HepG2 (cell line): ENCODE results near the gene NDE1. TPM values are rescaled to one million over a fixed set of nuclear protein-coding genes. Genes with fewer than 3 reads are reported as not detected.

Source experiments
- BHLHE40 ChIP-seq: IDR thresholded peaks from 2 replicates; pipeline ENCODE4 v1.6.1; 2011; ENCODE audit warnings: low read length, improper control_type of control experiment
- DNMT1 ChIP-seq: sonication (generic); formaldehyde crosslinking; IDR thresholded peaks from 2 replicates; pipeline ENCODE4 v1.5.1; 2020; ENCODE audit warnings: mild to moderate bottlenecking, missing genetic modification reagents
- FOSL1 ChIP-seq: sonication (generic); formaldehyde crosslinking; IDR thresholded peaks from 2 replicates; pipeline ENCODE4 v1.9.0; 2021; ENCODE audit warnings: missing genetic modification reagents, borderline replicate concordance
- HNF1A ChIP-seq, 2 experiments: sonication (generic) in 1 of 2; formaldehyde crosslinking in 1 of 2; IDR thresholded peaks; 2 replicates each; pipeline versions ENCODE4 v1.4.0 to v1.6.1; 2016 to 2020; ENCODE audit warnings: borderline replicate concordance in 1 of 2, low read depth in 1 of 2, mild to moderate bottlenecking in 1 of 2, missing genetic modification reagents in 1 of 2
- HOXA7 ChIP-seq: sonication (generic); formaldehyde crosslinking; IDR thresholded peaks from 2 replicates; pipeline ENCODE4 v1.8.1; 2022; ENCODE audit warnings: mild to moderate bottlenecking, missing genetic modification reagents, moderate library complexity
- JUN ChIP-seq: sonication (generic); formaldehyde crosslinking; IDR thresholded peaks from 2 replicates; pipeline ENCODE4 v1.4.0; 2020; ENCODE audit warnings: mild to moderate bottlenecking, missing genetic modification reagents
- NCOA5 ChIP-seq: sonication (generic); formaldehyde crosslinking; IDR thresholded peaks from 2 replicates; pipeline ENCODE4 v1.4.0; 2020; ENCODE audit warnings: missing genetic modification reagents
- NFIC ChIP-seq: IDR thresholded peaks from 2 replicates; pipeline ENCODE4 v1.6.1; 2012; ENCODE audit warnings: mild to moderate bottlenecking, low read length, inconsistent platforms
- PRMT3 ChIP-seq: sonication (generic); formaldehyde crosslinking; IDR thresholded peaks from 2 replicates; pipeline ENCODE4 v1.8.1; 2022; ENCODE audit warnings: low read depth, mild to moderate bottlenecking, moderate library complexity, missing genetic modification reagents, borderline replicate concordance
- RFXANK ChIP-seq: IDR thresholded peaks from 2 replicates; pipeline ENCODE4 v1.6.1; 2016
- SKI ChIP-seq: fragments of 450-650 bp; IDR thresholded peaks from one replicate; pipeline ENCODE4 v1.6.1; 2018; ENCODE audit warnings: mild to moderate bottlenecking; ENCODE audit not compliant: partially characterized antibody
- SRF ChIP-seq: IDR thresholded peaks from 2 replicates; pipeline ENCODE4 v1.6.1; 2011; ENCODE audit warnings: mild to moderate bottlenecking, low read depth, low read length, moderate library complexity
- TERF1 ChIP-seq: sonication (generic); formaldehyde crosslinking; IDR thresholded peaks from 2 replicates; pipeline ENCODE4 v1.8.0; 2022; ENCODE audit warnings: mild to moderate bottlenecking, missing genetic modification reagents, moderate library complexity
- THAP11 ChIP-seq: IDR thresholded peaks from 2 replicates; pipeline ENCODE4 v1.6.1; 2016; ENCODE audit warnings: missing biosample characterization, missing genetic modification reagents
- ZBED4 ChIP-seq: sonication (generic); formaldehyde crosslinking; IDR thresholded peaks from 2 replicates; pipeline ENCODE4 v1.4.0; 2020; ENCODE audit warnings: missing genetic modification reagents, borderline replicate concordance
- ZNF260 ChIP-seq: sonication (generic); formaldehyde crosslinking; IDR thresholded peaks from 2 replicates; pipeline ENCODE4 v1.4.0; 2020; ENCODE audit warnings: missing genetic modification reagents, low read depth, mild to moderate bottlenecking, borderline replicate concordance
- ZNF572 ChIP-seq: sonication (generic); formaldehyde crosslinking; IDR thresholded peaks from 2 replicates; pipeline ENCODE4 v1.5.1; 2020; ENCODE audit warnings: mild to moderate bottlenecking, missing genetic modification reagents
- ZNF619 ChIP-seq: sonication (generic); formaldehyde crosslinking; IDR thresholded peaks from 2 replicates; pipeline ENCODE4 v1.4.0; 2020; ENCODE audit warnings: mild to moderate bottlenecking, missing genetic modification reagents
- ZNF816 ChIP-seq: sonication (generic); formaldehyde crosslinking; IDR thresholded peaks from 2 replicates; pipeline ENCODE4 v1.8.0; 2022; ENCODE audit warnings: missing genetic modification reagents, mild to moderate bottlenecking, borderline replicate concordance
- polyA plus RNA-seq, 8 experiments: library from polyadenylated mRNA; depleted of rRNA in 3 of 8; stranded (reverse) in 7 of 8; unstranded in 1 of 8; fragments of >200 nt; fragmentation: Illumina TruSeq in 4 of 8; extraction: Trizol in 4 of 8; gene quantifications; 2 replicates each; pipeline versions ENCODE4 v1.2.1 to v1.2.3, GENCODE V29; 2011 to 2016; ENCODE audit warnings: low read depth in 4 of 8, missing spikeins in 1 of 8, mixed read lengths in 1 of 8; ENCODE audit not compliant: insufficient read depth in 1 of 8
- total RNA-seq, 5 experiments: library from RNA; depleted of rRNA; stranded (reverse); fragments of >200 nt; fragmentation: Illumina TruSeq; extraction: Trizol; gene quantifications; 2 replicates each; pipeline ENCODE4 v1.2.3, GENCODE V29; 2016; ENCODE audit warnings: low read depth in 1 of 5
- TF ChIP-seq, protein P1 (sequence below): sonication (generic); formaldehyde crosslinking; IDR thresholded peaks from 2 replicates; pipeline ENCODE4 v1.5.0; 2020; ENCODE audit warnings: missing genetic modification reagents, mild to moderate bottlenecking, borderline replicate concordance

NDE1 gene
- total and polyA plus RNA-seq, 2 of the 13 experiments (the other 11 are each of a cell fraction or from before 2014, with no cell fraction given), result 40.9 to 72.5 TPM

GRCh38 chr16:15607700-15608396, 42.2 kb upstream of the NDE1 start (continued):
- TF ChIP-seq HNF1A (IDR thresholded peaks at IDR 0.05; ENCODE audit: low read depth) (no peak), HNF1A (CRISPR knock-in tag; IDR thresholded peaks at IDR 0.05; ENCODE audit: borderline replicate concordance) (no peak; the same call in 1 of the 2 replicates), FOSL1 (CRISPR knock-in tag) (no peak), BHLHE40 (0 out of 2 replicates have a peak, but pooled peaks have one; percentile 18), PRMT3 (CRISPR knock-in tag) (no peak), ZBED4 (CRISPR knock-in tag) (no peak; the same call in 1 of the 2 replicates), NFIC (no peak), NCOA5 (CRISPR knock-in tag) (no peak), ZNF619 (CRISPR knock-in tag) (no peak; the same call in 1 of the 2 replicates), JUN (CRISPR knock-in tag) (peak; percentile 23; the same call in 1 of the 2 replicates), ZNF572 (no peak), SKI (no peak), ZNF260 (CRISPR knock-in tag) (no peak), ZNF816 (0 out of 2 replicates have a peak, but pooled peaks have one; percentile 3), RFXANK (CRISPR knock-in tag) (no peak), DNMT1 (peak; percentile 67), THAP11 (CRISPR knock-in tag) (no peak), SRF (no peak), TERF1 (no peak), HOXA7 (no peak)
- TF ChIP-seq, protein P1, sequence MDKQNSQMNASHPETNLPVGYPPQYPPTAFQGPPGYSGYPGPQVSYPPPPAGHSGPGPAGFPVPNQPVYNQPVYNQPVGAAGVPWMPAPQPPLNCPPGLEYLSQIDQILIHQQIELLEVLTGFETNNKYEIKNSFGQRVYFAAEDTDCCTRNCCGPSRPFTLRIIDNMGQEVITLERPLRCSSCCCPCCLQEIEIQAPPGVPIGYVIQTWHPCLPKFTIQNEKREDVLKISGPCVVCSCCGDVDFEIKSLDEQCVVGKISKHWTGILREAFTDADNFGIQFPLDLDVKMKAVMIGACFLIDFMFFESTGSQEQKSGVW (CRISPR knock-in tag), result no peak
